ENCODE results near the gene USP25.

DNA sequence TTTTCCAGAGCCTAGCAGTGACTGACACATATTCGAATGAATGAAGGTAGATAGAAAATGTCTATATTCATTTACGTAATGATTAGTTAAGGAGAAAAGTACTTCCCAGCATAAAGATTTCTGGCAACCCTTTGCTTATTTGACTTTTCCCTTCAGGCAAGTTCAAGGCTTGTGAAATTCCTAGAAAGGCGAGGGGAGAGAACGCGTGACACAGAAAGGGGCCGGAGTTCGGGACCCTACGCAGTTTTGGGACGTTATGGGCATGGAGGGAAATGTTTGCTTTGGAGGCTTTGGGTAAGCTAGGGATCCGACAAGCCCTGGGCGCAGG lies 472 bp upstream of the USP25 start:
- TF ChIP-seq, protein P1, sequence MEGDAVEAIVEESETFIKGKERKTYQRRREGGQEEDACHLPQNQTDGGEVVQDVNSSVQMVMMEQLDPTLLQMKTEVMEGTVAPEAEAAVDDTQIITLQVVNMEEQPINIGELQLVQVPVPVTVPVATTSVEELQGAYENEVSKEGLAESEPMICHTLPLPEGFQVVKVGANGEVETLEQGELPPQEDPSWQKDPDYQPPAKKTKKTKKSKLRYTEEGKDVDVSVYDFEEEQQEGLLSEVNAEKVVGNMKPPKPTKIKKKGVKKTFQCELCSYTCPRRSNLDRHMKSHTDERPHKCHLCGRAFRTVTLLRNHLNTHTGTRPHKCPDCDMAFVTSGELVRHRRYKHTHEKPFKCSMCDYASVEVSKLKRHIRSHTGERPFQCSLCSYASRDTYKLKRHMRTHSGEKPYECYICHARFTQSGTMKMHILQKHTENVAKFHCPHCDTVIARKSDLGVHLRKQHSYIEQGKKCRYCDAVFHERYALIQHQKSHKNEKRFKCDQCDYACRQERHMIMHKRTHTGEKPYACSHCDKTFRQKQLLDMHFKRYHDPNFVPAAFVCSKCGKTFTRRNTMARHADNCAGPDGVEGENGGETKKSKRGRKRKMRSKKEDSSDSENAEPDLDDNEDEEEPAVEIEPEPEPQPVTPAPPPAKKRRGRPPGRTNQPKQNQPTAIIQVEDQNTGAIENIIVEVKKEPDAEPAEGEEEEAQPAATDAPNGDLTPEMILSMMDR (IDR thresholded peaks at IDR 0.05; ENCODE audit: low read depth, low read length) = no peak
- TF ChIP-seq EZH2phosphoT487 (IDR thresholded peaks at IDR 0.05; ENCODE audit: low read depth) = no peak

Data from OCI-LY3 (cell line).